Camera-type eye (tissue), 1 donor: ENCODE measurements around the gene PTCD2. TPM values are rescaled to one million over a fixed set of nuclear protein-coding genes. Genes with fewer than 3 reads are reported as not detected.

Experiments used
- total RNA-seq: library from RNA; depleted of rRNA; stranded (reverse); fragments of >200 nt; gene quantifications from one replicate; pipeline ENCODE4 v1.2.3, GENCODE V29; 2014

PTCD2 gene, protein sequence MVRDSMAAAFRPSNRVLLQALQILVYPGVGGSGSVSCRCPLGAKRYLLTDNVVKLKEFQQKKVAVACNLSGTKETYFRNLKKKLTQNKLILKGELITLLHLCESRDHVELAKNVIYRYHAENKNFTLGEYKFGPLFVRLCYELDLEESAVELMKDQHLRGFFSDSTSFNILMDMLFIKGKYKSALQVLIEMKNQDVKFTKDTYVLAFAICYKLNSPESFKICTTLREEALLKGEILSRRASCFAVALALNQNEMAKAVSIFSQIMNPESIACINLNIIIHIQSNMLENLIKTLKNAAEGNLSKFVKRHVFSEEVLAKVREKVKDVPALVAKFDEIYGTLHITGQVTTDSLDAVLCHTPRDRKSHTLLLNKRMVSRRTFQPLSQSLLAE
- 10.1 TPM for total RNA-seq

DNA sequence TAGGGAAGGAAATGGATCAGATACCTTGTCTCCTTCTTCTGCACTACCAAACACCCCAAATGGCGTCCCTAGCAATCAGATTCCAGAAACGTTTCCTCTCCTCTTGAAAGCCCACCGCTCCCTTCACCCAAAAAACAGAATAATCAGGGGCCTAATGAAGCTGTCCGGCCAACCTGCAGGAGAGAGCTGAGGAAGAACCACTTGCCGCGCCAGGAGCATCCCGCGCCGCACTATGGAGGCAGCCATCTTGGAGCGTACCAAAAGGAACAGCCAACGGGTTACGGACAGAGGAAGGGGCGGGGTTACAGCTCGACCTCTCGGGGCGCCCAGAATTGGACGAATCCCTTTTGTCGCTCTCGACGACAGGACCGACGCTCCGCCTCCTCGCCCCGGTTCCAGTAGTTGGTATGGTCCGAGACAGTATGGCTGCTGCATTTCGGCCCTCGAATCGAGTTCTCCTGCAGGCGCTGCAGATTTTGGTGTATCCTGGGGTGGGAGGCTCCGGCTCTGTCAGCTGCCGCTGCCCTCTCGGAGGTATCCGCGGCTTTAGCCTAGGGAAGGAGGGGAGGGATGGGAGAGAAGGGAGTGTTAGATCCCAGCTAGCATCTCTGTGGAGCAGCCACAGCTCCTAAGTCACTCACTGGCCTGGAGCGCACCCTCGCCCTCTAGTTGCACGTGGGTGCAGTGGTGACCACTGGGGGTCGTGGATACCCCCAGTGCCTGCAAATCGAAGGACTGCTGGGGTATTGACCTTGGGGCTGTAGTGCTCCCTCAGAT is at the start of gene PTCD2, which contains the start of gene MRPS27:
PTCD2 (plus strand) TSS at position 398 of the 777 bp plus-strand sequence; CDS start at position 408, 10 bp downstream.
MRPS27 (minus strand) TSS at position 265 of the 777 bp plus-strand sequence; CDS start at position 246, 19 bp downstream.

Other genes starting within 250 kb of the PTCD2 start
- gene MAP1B, start 212.9 kb upstream of the PTCD2 start, total RNA-seq, result 748 TPM
- 56.4 TPM for gene MRPS27, start 133 bp upstream of the PTCD2 start, total RNA-seq
- gene ZNF366, start 187.0 kb downstream of the PTCD2 start, total RNA-seq, result 2.5 TPM